Stimulated activated CD4-positive, alpha-beta T cell treated with anti-CD3 and anti-CD28 coated beads, TNF-alpha, amount 100 ng/mL, for 1 hour (primary cell): ENCODE data around the gene GSTO1.

Experiments used
- DNase-seq, 3 donors: peaks; one replicate each; pipeline ENCODE4 v3.0.0-alpha.2; 2020; ENCODE audit warnings: low read depth in 3 of 3, low spot score in 1 of 3

GSTO1 gene

GRCh38 chr10:104274762-104275721 is 20.4 kb downstream of the GSTO1 start:
- DNase-seq: peak in 1 of 3 donors; percentile 40

- no peak for DNase-seq
Observed at GRCh38 chr10:104276192-104276591, 21.5 kb downstream of the GSTO1 start.

GRCh38 chr10:104277785-104278184 is 23.1 kb downstream of the GSTO1 start:
- DNase-seq: no peak

- no peak for DNase-seq
Observed at GRCh38 chr10:104279550-104280259, 25.0 kb downstream of the GSTO1 start.

GRCh38 chr10:104281694-104282093 is 27.0 kb downstream of the GSTO1 start:
- DNase-seq: no peak

GRCh38 chr10:104284846-104285245 is 30.2 kb downstream of the GSTO1 start:
- DNase-seq: no peak

GRCh38 chr10:104286939-104287338 is 32.2 kb downstream of the GSTO1 start:
- DNase-seq: no peak

GRCh38 chr10:104288355-104288754 is 33.7 kb downstream of the GSTO1 start:
- no peak for DNase-seq

- peak; percentile 73 to 86 (median 82) for DNase-seq
Observed at GRCh38 chr10:104291439-104291951, 36.8 kb downstream of the GSTO1 start.

- DNase-seq: no peak
Observed at GRCh38 chr10:104293011-104293410, 38.3 kb downstream of the GSTO1 start.

- DNase-seq: no peak
Observed at GRCh38 chr10:104293781-104294321, 39.2 kb downstream of the GSTO1 start.

- no peak for DNase-seq
Observed at GRCh38 chr10:104296687-104297436, 42.2 kb downstream of the GSTO1 start.

- no peak for DNase-seq
Observed at GRCh38 chr10:104297697-104298660, 43.3 kb downstream of the GSTO1 start.

GRCh38 chr10:104299031-104299904 is 44.6 kb downstream of the GSTO1 start:
- DNase-seq: no peak

- DNase-seq: no peak
Observed at GRCh38 chr10:104300002-104300735, 45.5 kb downstream of the GSTO1 start.

GRCh38 chr10:104300736-104301292 is 46.1 kb downstream of the GSTO1 start:
- no peak for DNase-seq

- no peak for DNase-seq
Observed at GRCh38 chr10:104301907-104302690, 47.4 kb downstream of the GSTO1 start.
